ENCODE data around the gene TNFSF8. TPM values are rescaled to one million over a fixed set of nuclear protein-coding genes. Genes with fewer than 3 reads are reported as not detected.
A peak's percentile ranks its signal among the peaks of the same experiment; 100 is the strongest.

Gene TNFSF8
- total RNA-seq, 1 donor from 2014 or later: not detected

- no peak for FAIRE-seq
- no peaks in the 10 kb centered on the region for H3K36me3 ChIP-seq (ENCODE audit: control insufficient read depth, insufficient read depth, low read length)
- no peak overlapping the region for H3K4me3 ChIP-seq (ENCODE audit: low read depth, low read length)
- peak; percentile 59 for DNase-seq (ENCODE audit: low read depth)
- no peaks in the 10 kb centered on the region for H3K27me3 ChIP-seq (ENCODE audit: control insufficient read depth, insufficient read depth, low read length)
- TF ChIP-seq CTCF (IDR thresholded peaks at IDR 0.05; ENCODE audit: insufficient read depth, low read length, severe bottlenecking): no peak
Measured at GRCh38 chr9:114893221-114894010, 37.0 kb downstream of the TNFSF8 start.

- H3K27me3 ChIP-seq (ENCODE audit: control insufficient read depth, insufficient read depth, low read length): no peaks in the 10 kb centered on the region
- H3K36me3 ChIP-seq (ENCODE audit: control insufficient read depth, insufficient read depth, low read length): no peaks in the 10 kb centered on the region
- no peak overlapping the region for H3K4me3 ChIP-seq (ENCODE audit: low read depth, low read length)
- no peak for FAIRE-seq
- TF ChIP-seq CTCF (IDR thresholded peaks at IDR 0.05; ENCODE audit: insufficient read depth, low read length, severe bottlenecking): no peak
- no peak for DNase-seq (ENCODE audit: low read depth)
Measured at GRCh38 chr9:114889802-114890224, 40.6 kb downstream of the TNFSF8 start.

GRCh38 chr9:114888607-114889006 lies 41.8 kb downstream of the TNFSF8 start:
- Histone ChIP-seq H3K4me3 (ENCODE audit: low read depth, low read length) (no peak overlapping the region), H3K27me3 (ENCODE audit: control insufficient read depth, insufficient read depth, low read length) (no peaks in the 10 kb centered on the region), H3K36me3 (ENCODE audit: control insufficient read depth, insufficient read depth, low read length) (no peaks in the 10 kb centered on the region)
- no peak for DNase-seq (ENCODE audit: low read depth)
- TF ChIP-seq CTCF (IDR thresholded peaks at IDR 0.05; ENCODE audit: insufficient read depth, low read length, severe bottlenecking): no peak
- FAIRE-seq: no peak

GRCh38 chr9:114887963-114888362 lies 42.4 kb downstream of the TNFSF8 start:
- Histone ChIP-seq H3K36me3 (ENCODE audit: control insufficient read depth, insufficient read depth, low read length) (no peaks in the 10 kb centered on the region), H3K27me3 (ENCODE audit: control insufficient read depth, insufficient read depth, low read length) (no peaks in the 10 kb centered on the region), H3K4me3 (ENCODE audit: low read depth, low read length) (no peak overlapping the region)
- DNase-seq (ENCODE audit: low read depth) (no peak), FAIRE-seq (no peak)
- no peak for TF ChIP-seq CTCF (IDR thresholded peaks at IDR 0.05; ENCODE audit: insufficient read depth, low read length, severe bottlenecking)

- DNase-seq (ENCODE audit: low read depth) (peak; percentile 91), FAIRE-seq (peak; percentile 96)
- peaks cover 4% of the 10 kb centered on the region for H3K27me3 ChIP-seq (ENCODE audit: control insufficient read depth, insufficient read depth, low read length)
- H3K36me3 ChIP-seq (ENCODE audit: control insufficient read depth, insufficient read depth, low read length): no peaks in the 10 kb centered on the region
- TF ChIP-seq CTCF (IDR thresholded peaks at IDR 0.05; ENCODE audit: insufficient read depth, low read length, severe bottlenecking): no peak
- no peak overlapping the region for H3K4me3 ChIP-seq (ENCODE audit: low read depth, low read length)
Measured at GRCh38 chr9:114884787-114885452, 45.5 kb downstream of the TNFSF8 start.
